GM12801 (cell line): ENCODE data around the gene TRAF3.

ENCODE experiments used
- TF ChIP-seq, protein P1 (sequence below): IDR thresholded peaks from one replicate; pipeline ENCODE4 v1.5.1; 2011; ENCODE audit warnings: control low read depth; ENCODE audit not compliant: insufficient read length; ENCODE audit errors: extremely low read depth

The TRAF3 gene

DNA sequence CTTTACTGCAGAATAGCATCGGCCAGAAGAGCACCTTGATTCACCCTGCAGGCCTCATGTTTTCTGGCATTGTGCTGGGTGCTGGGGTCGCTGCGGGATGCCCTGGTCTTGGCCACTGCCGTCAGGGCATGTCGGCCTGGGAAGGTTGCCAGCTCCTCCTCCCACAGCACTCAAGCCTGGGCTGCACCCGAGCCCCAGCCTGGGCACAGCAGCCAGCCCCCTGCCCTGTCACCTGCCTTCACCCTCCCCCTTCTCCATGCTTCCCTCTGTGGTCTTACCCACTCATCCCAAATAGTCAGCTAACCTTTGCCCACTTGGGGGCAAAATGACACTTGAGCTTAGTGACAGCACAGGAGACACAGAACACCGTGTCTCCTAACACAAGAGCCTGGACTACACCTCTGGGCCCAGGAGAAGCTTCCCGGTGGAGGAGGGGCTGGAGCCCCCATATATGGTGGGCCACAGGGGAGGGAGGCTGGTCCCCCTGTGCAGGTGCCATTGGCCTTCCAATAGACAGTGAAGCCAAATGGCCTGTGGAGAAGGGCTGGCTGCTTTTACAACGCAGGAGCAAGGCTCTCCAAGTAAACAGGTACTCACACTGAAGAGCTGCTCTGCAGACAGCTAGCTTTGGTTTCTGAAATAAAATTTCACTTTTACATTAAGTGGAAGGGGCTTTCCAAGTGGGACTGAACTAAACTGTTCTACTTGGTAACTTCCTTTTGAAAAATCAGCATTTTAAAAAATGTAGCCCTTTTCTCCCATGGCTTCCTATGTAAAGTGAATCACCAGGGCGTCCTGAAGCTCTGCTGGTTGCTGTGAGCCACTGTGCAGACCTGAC lies 94.0 kb downstream of the TRAF3 start:
- TF ChIP-seq, protein P1, sequence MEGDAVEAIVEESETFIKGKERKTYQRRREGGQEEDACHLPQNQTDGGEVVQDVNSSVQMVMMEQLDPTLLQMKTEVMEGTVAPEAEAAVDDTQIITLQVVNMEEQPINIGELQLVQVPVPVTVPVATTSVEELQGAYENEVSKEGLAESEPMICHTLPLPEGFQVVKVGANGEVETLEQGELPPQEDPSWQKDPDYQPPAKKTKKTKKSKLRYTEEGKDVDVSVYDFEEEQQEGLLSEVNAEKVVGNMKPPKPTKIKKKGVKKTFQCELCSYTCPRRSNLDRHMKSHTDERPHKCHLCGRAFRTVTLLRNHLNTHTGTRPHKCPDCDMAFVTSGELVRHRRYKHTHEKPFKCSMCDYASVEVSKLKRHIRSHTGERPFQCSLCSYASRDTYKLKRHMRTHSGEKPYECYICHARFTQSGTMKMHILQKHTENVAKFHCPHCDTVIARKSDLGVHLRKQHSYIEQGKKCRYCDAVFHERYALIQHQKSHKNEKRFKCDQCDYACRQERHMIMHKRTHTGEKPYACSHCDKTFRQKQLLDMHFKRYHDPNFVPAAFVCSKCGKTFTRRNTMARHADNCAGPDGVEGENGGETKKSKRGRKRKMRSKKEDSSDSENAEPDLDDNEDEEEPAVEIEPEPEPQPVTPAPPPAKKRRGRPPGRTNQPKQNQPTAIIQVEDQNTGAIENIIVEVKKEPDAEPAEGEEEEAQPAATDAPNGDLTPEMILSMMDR = no peak

DNA sequence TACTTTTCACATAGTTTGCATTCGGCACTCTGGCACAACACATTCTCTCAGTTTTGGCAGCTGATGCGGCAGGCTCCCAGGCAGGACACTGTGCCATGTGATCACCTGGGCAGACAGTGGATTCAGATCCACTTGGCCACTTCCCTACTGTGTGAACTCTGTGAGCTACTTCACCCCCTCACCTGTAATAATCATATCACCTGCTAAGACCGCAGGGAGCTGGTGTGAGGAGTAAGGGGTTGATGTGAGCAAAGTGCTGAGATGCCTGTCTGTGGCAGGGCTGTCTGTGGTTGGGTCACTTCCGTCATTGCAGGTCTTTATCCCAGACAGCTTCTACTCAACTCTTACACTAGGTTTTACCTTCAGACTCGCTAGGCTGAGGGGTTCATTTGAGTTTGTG lies 94.8 kb downstream of the TRAF3 start:
- TF ChIP-seq, protein P1 = no peak

DNA sequence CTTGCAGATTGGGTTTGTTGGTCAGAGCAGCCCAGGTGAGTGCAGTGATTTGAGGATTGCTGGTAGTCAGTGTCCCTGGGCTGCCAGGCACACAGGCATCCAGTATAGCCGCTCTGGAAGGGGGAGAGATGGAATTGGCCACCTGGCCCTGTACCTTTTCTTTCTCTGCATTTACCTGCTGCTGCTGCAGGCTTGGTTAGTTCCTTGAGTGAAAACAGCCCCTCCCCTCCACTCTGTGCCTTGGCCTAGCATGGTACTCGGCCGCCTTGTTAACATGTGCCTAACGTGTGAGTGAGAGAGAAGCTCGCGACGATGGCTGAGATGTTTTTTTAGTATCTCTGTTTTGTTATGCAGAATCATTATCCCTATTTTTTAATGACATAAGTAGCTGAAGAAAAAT lies 95.9 kb downstream of the TRAF3 start:
- TF ChIP-seq, protein P1 = no peak

DNA sequence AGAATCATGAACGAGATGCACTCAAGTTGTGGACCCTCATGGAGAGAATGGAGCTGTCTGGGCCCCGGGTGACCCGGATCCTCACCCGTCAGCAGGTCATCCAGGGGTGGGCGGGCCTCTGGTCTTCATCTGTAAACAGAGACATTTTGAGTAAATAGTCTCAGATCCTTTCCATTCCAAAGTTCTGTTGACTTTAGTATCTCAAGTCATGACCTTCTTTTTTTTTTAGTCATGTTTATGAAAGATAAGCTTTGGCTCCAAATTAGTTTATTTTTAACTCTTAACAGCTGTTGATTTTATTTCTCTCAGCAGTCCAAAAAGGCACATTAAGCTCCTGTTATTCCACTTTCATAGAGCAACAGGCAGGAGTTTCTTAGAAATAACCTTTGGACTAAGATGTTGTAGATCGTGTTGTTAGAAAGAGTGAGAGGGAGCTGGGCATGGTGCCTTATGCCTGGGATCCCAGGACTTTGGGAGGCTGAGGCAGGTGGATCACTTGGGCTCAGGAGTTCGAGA lies 96.4 kb downstream of the TRAF3 start:
- TF ChIP-seq, protein P1 = no peak

DNA sequence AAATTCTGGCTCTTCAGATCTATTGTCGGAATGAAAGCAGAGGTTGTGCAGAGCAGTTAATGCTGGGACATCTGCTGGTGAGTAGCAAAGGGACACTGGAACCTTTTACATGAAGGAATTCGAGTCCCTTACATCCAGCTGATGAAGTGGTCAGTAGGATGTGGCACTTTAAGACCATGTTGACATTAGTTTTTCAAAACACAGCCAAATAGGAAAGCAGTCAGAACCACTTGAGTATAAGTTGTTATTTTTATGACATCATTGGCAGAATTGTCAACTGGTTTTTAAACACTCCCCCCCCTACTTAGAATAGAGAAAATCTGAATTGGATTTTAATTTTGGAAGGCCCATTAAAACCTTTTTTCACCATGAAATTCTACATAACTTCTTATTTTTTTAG lies 98.4 kb downstream of the TRAF3 start:
- TF ChIP-seq, protein P1 = no peak

GRCh38 chr14:102878174-102878969 lies 101.1 kb downstream of the TRAF3 start:
- TF ChIP-seq, protein P1 = no peak

- TF ChIP-seq, protein P1 = no peak
Measured at GRCh38 chr14:102878970-102879460, 101.8 kb downstream of the TRAF3 start.
